Dedifferentiated amniotic fluid mesenchymal stem cell (primary cell): Measurements from ENCODE around the gene ACTR1A.
"Not testable (repeated sequence)": the region's sequence is repeated elsewhere in the genome, so short reads cannot be mapped to it uniquely, and the experiment has no call there.

Source experiments
- DNase-seq: peaks from one replicate; pipeline ENCODE4 v3.0.0-alpha.2; 2016; ENCODE audit errors: extremely low spot score

The ACTR1A gene

DNA sequence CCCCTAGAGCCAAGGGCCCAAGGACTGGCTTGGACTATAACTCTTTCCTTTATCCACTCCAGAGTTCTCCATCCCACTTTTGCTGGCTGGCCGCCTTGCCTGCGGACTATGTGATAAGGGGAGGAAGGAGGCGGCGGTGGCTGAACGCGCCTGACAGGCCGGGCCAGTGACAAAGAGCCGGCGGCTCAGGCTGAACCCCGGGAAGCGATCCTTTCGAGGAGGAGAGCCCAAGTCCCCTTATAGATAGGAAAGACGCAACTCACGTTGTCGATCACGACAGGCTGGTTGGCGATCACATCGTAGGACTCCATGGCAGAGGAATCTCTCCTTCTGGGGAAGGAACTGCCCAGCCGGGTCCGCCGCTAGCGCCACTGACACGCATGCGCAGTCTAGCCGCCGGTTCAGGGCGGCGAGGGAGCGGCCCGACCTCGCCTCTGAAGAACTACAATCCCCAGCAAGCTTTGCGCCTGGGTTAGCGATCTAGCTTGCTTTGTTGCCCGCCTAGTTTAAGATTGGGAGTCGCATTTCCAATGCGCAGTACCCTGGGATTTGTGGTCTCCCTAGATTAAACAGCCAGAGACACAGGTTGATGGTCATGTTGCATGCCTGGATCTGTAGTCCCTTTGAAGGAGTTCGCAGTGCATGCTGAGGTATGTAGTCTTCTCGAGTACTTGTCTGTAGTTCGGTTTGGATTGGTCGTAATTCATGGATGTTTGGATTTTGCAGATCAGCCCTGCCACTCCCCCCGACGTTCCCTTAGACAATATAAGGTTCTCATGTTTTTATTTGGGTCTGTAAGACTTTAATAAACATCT lies at the start of gene ACTR1A:
Gene ACTR1A, minus strand, starts transcription at position 376 of the 815 bp plus-strand sequence. Its CDS starts 65 bp downstream, at position 311.
- DNase-seq: peak; percentile 97

DNA sequence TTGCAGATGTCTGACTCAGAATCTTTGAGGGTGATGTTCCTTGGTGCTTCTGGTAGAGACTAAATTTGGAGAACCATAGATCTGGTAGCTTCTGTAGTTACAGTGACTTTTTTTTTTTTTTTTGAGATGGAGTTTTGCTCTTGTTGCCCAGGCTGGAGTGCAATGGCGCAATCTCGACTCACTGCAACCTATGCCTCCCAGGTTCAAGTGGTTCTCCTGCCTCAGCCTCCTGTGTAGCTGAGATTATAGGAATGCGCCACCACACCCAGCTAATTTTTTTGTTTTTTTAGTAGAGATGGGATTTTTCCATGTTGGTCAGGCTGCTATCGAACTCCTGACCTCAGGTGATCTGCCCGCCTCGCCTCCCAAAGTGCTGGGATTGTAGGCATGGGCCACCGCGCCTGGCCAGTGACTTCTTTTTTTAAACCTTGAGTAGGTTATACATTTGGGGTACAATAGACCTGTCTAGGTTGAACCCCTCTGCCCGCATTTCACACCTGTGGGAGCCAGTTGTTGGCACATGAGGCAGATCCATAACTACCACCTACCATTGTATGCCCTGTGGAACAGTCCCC lies 48.2 kb upstream of the ACTR1A start:
- no peak for DNase-seq

DNA sequence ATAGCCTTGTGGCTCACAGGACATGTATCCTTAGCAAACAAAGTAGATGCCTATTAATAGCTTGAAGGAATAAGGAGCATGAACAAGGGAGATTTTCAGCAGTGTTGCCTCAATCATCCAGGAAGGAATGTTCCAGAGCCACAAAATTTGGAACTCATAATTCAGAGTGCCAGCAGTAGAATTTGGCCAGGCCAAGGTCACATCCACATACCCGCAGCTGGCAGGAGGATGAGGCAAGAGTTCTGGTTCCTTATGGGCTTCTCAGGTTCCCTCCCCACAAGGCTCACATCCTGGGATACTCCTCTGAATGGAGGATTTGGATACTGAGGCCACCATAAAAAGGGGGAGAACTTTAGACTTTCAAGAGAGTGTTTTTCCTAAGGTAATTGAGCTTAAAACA lies 47.0 kb upstream of the ACTR1A start:
- no peak for DNase-seq

DNA sequence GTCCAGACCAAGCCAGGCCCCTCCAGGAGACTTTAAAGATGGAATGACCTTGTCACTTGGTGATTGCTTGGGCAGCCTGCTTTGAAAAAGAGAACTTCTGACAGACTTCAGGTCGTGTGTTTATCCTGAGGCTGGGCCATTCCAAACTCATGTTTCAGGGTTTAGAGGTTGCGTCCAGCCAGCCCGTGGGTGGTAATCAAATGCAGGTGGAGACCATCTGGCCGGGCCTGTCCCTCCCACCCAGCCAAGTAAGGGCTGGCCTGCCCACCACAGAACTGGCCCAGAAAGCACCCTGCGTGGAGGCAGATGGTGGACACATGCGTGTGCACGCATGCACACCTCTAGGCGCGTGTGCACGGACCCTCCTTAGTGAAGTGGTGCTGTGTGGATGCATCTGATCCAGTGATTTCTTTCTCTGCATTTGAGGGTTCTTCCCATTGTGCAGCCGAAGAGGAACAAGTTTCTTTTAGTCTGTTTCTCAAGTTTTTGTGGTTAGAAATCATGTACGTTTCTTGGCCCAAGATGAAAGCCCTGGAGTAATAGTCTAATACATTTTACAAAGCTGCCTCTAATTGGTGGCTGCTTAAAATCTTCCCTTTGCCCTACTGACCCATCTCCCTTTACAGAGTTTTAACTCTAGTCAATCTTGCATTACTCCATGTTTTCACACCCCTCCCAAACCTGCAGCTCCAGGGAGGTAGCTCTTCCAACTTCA lies 44.3 kb upstream of the ACTR1A start:
- DNase-seq: peak; percentile 22

DNA sequence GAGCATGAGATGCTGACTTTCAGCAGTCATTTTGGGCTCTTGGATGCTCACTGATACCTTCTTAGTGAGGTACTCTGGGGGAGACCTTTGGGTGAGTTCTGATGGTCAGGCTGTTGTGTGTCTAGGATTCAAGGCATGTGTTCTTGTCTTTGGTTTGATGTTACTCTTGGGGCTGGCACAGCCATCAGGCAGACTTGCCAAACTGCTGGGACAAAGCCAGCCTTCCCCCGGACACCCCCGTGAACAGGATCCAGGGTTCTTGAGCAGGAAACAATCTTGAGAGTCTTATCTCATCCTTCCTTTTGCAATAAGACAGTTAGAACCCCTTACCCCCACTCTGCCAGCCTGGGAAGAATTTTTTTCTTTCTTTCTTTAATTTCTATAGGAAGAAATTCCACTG lies 43.5 kb upstream of the ACTR1A start:
- DNase-seq: no peak

DNA sequence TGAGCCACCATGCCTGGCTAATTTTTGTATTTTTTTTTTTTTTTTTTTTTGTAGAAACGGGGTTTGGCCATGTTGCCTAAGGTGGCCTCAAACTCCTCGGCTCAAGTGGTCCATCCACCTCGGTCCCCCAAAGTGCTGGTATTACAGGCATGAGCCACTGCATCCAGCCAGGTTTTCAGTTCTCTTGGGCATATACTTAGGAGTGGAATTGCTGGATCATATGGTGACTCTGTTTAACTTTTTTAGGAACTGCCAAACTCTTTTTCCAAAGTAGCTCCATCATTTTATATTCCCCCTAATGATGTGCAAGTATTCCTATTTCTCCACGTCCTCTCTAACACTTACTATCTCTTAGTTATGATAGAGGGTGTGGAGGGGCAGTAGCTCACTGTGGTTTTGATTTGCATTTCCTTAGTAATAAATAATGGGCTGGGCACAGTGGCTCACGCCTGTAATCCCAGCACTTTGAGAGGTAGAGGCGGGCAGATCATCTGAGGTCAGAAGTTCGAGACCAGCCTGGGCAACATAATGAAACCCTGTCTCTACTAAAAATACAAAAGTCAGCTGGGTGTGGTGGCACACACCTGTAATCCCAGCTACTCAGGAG lies 42.9 kb upstream of the ACTR1A start:
- no peak for DNase-seq

DNA sequence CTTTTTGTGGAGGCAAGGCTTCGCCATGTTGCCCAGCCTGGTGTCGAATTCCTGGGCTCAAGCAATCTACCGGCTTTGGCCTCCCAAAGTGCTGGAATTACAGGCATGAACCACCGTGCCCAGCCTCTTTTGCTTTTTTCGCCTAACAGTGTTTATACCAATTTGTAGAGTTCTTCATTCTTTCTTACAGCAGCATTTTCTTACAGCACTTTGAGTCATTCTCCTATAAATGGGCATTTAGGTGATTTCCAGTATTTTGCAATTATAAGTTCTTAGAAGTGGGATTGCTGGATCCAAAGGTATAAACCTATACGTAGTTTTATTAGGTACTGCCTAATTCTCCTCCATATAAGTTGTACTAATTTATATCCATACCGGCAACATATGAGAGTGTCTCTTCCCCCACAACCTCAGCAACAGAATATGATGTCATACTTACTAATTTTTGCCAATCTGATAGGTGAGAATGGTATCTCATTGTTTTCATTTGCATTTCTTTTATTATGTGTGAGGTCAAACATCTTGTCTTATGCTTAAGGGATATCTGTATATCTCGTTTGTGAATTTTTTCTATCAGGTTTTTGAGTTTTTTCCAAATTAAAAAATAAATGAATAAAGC lies 40.4 kb upstream of the ACTR1A start:
- DNase-seq: peak; percentile 42

DNA sequence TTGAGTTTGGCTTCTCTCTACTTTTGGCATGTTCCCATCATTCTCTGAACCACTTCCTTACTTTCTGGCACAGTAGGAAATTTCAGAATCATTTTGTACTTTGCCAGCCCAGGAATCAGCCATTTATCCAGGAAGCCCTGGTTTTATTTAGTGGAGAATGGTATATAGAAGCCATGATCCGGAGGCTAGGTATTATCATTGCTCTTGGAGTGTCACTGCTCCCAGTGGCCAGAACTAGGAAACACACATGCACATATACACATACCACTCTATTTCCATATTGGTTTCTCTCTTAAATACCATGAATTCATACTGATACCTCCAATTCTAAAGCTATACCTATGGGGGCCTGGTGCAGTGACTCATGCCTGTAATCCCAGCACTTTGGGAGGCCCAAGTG lies 37.5 kb upstream of the ACTR1A start:
- DNase-seq: no peak

DNA sequence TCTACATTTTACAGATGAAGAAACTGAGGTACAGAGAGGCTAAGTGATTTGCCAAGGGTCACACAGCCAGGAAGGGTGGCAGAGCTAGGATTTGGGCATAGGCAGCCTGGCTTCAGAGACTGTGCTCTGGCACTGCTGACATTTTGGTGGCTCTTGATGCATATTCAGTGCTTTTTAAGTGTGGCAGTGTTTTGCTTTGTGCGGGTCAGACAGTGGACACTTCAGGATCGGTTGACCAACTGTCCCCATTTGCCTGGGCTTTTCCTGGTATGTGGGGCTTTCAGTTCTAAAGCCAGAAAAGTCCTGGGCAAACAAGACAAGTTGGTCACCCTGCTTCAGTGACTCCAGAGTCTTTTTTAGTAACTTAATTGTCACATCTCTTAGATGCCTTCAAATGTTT lies 36.3 kb upstream of the ACTR1A start:
- DNase-seq: no peak

DNA sequence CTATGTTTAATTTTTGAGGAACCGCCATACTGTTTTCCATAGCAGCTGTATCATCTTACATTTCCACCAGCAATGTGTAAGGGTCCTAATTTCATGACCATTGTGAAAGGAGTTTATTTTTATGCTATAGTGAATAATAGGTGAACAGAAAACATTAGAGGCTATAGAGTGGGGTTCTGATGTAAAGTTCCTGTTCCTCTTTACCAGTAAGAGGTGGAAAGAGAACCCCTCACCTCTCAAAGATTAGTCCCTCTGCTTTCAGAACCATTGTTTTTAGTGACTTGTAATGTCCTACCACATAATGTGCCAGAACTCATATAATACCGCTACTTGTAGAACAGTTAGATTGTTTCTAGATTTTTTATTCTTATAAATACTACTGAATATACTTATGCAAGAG lies 35.4 kb upstream of the ACTR1A start:
- no peak for DNase-seq

DNA sequence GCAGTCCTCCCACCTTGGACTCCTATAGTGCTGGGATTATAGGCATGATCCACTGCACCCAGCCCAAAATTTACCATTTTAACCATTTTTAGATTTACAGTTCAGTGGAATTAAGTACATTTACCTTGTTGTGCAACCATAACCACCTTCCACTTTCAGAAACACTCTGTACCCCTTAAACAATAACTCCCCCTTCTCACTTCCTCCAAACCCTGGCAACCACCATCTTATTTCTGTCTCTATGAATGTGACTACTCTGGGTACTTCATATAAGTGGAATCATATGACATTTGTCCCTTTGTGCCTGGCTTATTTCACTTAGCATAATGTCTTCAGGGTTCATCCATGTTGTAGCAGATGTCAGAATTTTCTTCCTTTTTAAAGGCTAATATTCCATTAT lies 34.9 kb upstream of the ACTR1A start:
- DNase-seq: no peak

DNA sequence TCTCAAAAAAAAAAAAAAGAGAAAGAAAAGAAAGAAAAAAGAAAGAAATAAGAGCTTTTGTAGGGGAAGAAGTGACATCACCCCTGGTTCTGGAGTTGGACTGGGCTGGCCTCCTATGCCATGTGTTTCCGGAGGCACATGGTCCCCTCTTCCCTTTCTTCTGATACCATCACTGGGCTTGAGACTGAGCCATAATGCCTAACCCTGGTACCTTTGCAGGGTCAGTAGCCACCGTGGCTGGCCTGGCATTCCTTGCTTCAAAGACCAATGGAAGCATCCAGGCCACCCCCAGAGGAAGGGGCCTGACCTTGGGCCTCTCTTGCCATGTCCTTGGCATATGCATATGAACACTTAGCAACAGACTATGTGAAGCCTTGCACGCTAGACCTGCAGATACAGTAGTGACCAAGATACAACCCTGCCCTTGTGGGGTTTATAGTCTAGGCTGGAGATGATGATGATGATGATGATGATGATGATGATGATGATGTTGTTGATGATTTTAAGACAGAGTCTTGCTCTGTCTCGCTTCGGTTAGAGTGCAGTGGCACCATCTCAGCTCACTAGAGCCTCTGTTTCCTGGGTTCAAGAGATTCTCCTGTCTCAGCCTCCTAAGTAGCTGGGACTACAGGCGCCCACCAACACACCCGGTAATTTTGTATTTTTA lies 33.1 kb upstream of the ACTR1A start:
- DNase-seq: no peak

DNA sequence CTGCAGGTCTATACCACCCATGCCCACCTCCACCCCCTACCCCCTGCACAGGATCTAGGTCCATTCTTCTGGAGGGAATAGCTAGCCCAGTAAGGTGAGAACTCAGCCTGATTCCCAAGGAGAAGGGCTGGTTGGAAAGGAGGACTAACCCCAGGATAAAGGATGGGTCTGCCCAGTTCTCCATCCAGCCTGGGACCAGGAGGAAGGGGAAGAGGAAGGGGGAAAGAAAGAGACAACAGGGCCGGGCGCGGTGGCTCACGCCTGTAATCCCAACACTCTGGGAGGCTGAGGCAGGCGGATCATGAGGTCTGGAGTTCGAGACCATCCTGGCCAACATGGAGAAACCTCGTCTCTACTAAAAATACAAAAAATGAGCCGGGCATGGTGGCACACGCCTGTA lies 32.5 kb upstream of the ACTR1A start:
- DNase-seq: not testable (repeated sequence)

DNA sequence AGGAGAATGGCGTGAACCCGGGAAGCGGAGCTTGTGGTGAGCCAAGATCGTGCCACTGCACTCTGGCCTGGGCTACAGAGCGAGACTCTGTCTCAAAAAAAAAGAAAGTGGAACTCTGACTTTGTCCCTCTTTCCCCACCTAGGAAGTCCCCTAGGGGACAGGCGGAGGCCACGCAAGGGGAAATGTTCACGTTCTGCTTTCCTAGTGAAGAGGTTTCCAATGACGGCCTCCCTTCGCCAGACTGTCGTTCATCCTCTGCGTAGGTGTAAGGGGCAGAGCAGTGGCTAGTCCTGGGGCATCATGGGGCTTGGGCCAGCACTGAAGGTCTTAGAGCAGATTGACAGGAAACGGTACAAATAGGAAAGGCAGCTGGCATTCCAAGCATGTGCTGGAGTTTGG lies 31.8 kb upstream of the ACTR1A start:
- no peak for DNase-seq

DNA sequence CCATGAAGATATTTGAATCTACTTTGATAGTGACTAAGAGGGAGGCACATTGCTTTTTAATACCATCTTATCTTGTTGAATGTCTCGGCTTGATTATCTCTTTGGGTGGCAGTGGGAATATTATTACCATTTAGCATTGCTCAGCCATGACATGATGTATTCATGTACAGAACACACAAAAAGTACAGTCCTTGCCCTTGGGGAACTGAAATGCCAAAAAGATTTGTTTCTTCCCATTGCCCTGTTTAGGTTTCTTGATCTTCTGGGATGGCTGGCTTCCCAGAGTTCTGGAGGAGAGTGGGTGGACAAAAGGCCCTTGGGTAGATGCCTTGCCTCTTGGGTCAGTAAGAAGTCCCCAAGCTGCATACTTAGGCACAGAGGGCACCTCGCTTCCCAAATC lies 25.0 kb upstream of the ACTR1A start:
- no peak for DNase-seq

DNA sequence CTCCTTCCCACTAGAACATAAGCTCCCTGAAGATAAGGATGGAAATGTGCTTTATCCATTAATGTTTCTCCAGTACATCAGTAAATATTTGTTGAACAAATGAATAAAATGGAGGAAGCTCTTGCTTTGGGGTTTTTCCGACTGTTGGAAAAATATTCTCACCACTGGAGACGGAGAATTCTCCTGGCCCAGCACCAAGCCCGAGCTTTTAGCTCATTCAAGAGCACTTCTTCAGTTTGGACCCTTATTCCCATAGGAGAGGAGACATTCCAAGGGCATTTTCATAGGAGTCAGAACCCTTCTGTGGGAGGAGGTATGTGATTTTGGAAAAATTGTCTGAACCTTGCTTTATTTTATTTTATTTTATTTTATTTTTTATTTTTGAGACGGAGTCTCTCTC lies 22.2 kb upstream of the ACTR1A start:
- no peak for DNase-seq

DNA sequence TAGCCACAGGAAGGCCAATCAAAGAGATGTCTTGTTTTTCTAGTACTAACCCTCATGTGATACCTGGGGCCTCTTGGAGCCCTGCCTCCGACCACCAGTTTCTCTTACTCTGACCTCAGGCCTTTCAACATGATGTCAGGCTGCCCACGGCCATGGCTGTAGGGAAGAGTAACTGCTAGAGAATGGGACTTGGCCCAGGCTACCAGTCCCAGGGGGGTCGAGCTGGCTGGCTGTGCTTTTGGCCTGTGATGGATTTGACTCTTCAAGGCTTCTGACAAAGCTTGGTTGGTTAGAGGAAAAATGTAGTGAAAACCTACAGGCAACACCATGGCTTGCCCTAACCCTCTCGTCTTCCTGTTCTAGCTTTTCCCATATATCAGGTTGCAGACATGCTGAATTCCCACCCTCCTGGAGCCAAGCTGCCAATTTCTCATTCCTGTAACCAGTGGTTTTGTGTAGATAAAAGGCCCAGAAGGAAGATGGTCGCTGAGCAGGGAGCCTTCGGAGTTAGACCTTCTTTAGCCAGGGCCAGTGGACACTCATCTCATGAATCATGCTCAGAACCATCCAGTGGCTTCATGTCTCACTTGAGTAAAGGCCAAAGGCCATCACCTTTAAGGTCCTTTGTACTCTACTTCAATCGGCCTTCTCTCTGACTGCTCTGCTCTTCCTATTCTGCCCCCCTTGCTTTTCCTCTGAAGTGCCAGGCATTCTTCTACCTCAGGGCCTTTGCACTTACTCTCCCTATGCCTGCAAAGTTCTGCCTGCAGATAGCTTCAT lies 20.9 kb upstream of the ACTR1A start:
- DNase-seq: no peak

DNA sequence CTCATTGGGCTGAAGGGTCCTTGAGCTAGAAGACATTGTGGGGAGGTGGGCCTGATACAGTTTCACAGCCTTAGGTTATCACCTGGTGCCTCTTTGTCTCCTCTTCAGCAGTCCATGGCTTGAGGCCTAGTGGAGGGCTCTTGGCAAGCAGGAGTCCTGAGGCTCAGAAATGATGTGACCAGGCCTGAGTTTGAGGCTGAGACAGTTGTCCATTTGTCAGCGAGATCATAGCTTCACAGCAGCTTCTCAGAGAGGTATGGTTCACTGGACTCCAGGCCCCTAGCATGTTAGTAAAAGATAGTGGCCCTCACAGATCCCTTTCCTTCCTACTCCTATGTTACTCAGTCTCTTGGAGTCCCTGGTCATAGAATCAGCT lies 20.4 kb upstream of the ACTR1A start:
- no peak for DNase-seq

DNA sequence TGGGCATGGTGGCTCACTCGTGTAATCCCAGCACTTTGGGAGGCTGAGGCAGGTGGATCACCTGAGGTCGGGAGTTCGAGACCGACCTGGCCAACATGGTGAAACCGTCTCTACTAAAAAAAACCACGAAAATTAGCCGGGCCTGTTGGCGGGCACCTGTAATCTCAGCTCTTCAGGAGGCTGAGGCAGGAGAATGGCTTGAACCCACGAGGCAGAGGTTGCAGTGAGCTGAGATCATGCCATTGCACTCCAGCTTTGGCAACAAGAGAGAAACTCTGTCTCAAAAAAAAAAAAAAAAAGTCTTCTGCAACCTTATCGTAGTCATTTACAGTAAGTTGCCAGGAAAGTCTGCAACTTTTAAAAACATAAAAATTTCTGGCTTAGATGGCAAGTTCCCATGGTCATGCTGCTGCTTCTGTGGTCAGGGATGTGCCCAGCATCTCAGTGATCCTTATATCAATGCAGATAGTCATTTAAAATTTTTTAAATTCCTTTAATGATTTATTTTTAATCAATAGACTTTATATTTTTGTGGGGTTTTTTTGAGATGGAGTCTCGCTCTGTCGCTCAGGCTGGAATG lies 16.8 kb upstream of the ACTR1A start:
- DNase-seq: no peak

DNA sequence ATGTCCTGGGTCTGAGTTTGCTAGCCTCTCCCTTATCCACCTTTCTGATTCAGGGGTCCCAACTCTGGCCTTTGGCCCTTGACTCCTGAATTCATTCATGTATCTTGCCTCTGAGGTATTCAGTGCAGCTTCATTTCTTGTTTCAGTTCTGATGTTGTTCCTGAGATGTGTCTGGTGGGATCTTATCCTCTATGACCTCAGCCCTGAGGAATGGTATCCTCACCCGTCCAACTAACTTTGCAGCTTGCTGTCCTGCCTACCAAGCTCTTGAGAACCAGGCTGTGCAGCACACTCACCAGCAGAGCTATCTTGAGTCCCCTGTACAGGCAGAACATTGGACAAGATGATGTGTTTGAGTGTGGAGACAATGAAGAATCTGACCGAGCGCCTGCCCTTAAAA lies 15.0 kb upstream of the ACTR1A start:
- DNase-seq: no peak
